A673 (cell line): ENCODE measurements around the gene VSTM2L.

Experiments used
- CTCF ChIP-seq: fragments of 300-800, 200-600 bp; sonication (generic); conservative IDR thresholded peaks from 2 replicates; pipeline ENCODE4 v1.5.1; 2017; ENCODE audit warnings: low read depth, mild to moderate bottlenecking, antibody characterized with exemption, low read length, moderate library complexity, mixed read lengths
- EZH2 ChIP-seq: fragments of 200-600 bp; sonication (generic); IDR thresholded peaks from 2 replicates; pipeline ENCODE4 v1.6.1; 2017; ENCODE audit warnings: borderline replicate concordance, low read depth, mild to moderate bottlenecking, mixed read lengths, antibody characterized with exemption, low read length; ENCODE audit not compliant: poor library complexity, severe bottlenecking

DNA sequence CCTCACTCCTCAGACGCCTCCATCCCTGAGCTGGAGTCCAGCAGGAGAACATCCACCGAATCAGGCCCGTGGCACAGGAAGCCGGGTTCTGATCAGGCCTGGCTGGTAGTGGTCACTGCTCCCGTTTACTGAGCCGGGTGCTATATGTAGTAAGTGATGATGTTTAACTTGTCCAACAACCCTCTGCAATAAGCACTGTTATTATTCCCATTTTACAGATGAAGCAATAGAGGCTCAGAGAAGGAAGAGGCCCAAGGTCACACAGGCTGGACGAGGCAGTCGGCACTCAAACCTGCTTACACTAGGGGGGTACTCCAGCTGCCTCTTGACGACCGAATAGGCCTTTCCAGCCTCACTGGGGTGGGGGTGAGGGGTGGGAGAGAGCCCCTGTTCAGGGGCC is 14.3 kb upstream of the VSTM2L start:
- TF ChIP-seq CTCF: no peak
- no peak for TF ChIP-seq EZH2
